ENCODE data around the gene GLYATL1.

GLYATL1 gene

GRCh38 chr11:58917159-58917783 is 22.0 kb upstream of the GLYATL1 start:
- TF ChIP-seq, protein P1, sequence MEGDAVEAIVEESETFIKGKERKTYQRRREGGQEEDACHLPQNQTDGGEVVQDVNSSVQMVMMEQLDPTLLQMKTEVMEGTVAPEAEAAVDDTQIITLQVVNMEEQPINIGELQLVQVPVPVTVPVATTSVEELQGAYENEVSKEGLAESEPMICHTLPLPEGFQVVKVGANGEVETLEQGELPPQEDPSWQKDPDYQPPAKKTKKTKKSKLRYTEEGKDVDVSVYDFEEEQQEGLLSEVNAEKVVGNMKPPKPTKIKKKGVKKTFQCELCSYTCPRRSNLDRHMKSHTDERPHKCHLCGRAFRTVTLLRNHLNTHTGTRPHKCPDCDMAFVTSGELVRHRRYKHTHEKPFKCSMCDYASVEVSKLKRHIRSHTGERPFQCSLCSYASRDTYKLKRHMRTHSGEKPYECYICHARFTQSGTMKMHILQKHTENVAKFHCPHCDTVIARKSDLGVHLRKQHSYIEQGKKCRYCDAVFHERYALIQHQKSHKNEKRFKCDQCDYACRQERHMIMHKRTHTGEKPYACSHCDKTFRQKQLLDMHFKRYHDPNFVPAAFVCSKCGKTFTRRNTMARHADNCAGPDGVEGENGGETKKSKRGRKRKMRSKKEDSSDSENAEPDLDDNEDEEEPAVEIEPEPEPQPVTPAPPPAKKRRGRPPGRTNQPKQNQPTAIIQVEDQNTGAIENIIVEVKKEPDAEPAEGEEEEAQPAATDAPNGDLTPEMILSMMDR (conservative IDR thresholded peaks at IDR 0.05; ENCODE audit: low read length) = no peak
- no peak for TF ChIP-seq EZH2phosphoT487 (IDR thresholded peaks at IDR 0.05; ENCODE audit: borderline replicate concordance)
- no peak overlapping the region for H3K4me3 ChIP-seq (ENCODE audit: low read length, poor library complexity, severe bottlenecking)
- H3K9me2 ChIP-seq (replicated peaks; ENCODE audit: low read depth, low read length) = no peaks in the 10 kb centered on the region
- peaks cover 1% of the 10 kb centered on the region for H3K4me1 ChIP-seq (ENCODE audit: insufficient read depth, low read length, poor library complexity, severe bottlenecking)
- no peaks in the 10 kb centered on the region for H4K20me1 ChIP-seq (ENCODE audit: insufficient read depth, low read length, poor library complexity, severe bottlenecking)
- no peak overlapping the region for H3K4me2 ChIP-seq (ENCODE audit: low read depth, low read length, poor library complexity, severe bottlenecking)
- H2AFZ ChIP-seq (ENCODE audit: low read length) = no peak overlapping the region
- no peaks in the 10 kb centered on the region for H3F3A ChIP-seq (ENCODE audit: low read depth)
- no peaks in the 10 kb centered on the region for H3K79me2 ChIP-seq (ENCODE audit: insufficient read depth, low read length)
- H3K9ac ChIP-seq (ENCODE audit: low read depth, low read length, poor library complexity, severe bottlenecking) = no peak overlapping the region
- peaks cover 10% of the 10 kb centered on the region; the same call in 1 of the 2 replicates for H3K9me3 ChIP-seq (ENCODE audit: insufficient read depth, low read depth, low read length)
- H3K36me3 ChIP-seq (ENCODE audit: insufficient read depth, low read length) = no peaks in the 10 kb centered on the region
- no peaks in the 10 kb centered on the region for H3K27me3 ChIP-seq (ENCODE audit: insufficient read depth, low read length, poor library complexity, severe bottlenecking)

DNA sequence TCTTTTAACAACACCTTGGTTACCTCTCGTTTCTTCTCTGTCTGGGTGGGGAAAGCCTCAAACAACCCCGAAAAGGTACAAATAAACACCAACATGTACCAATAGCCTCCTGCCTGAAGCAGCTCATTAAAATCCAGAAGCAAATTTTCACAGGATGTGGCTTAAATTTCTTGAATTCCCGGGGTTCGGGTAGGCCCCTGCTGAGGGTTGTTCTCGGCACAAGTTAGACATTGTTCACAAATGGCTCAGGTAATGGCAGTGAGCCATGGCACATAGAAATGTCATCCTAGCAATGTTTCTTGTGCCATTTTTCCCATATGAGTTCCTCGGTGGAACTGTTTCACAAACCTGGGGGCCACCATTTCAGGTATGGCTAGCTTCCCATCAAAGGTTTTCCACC is 19.7 kb upstream of the GLYATL1 start:
- Histone ChIP-seq H3F3A (ENCODE audit: low read depth) (no peaks in the 10 kb centered on the region), H4K20me1 (ENCODE audit: insufficient read depth, low read length, poor library complexity, severe bottlenecking) (no peaks in the 10 kb centered on the region), H3K4me1 (ENCODE audit: insufficient read depth, low read length, poor library complexity, severe bottlenecking) (peaks cover 3% of the 10 kb centered on the region), H3K4me2 (ENCODE audit: low read depth, low read length, poor library complexity, severe bottlenecking) (no peak overlapping the region), H2AFZ (ENCODE audit: low read length) (no peak overlapping the region; the same call in 1 of the 2 replicates), H3K36me3 (ENCODE audit: insufficient read depth, low read length) (no peaks in the 10 kb centered on the region), H3K9ac (ENCODE audit: low read depth, low read length, poor library complexity, severe bottlenecking) (no peak overlapping the region), H3K9me3 (ENCODE audit: insufficient read depth, low read depth, low read length) (peaks cover 10% of the 10 kb centered on the region; the same call in 1 of the 2 replicates), H3K27me3 (ENCODE audit: insufficient read depth, low read length, poor library complexity, severe bottlenecking) (no peaks in the 10 kb centered on the region), H3K79me2 (ENCODE audit: insufficient read depth, low read length) (no peaks in the 10 kb centered on the region), H3K9me2 (replicated peaks; ENCODE audit: low read depth, low read length) (no peaks in the 10 kb centered on the region), H3K4me3 (ENCODE audit: low read length, poor library complexity, severe bottlenecking) (no peak overlapping the region)
- no peak for TF ChIP-seq EZH2phosphoT487 (IDR thresholded peaks at IDR 0.05; ENCODE audit: borderline replicate concordance)
- TF ChIP-seq, protein P1 (conservative IDR thresholded peaks at IDR 0.05; ENCODE audit: low read length) = no peak

- no peak overlapping the region for H3K4me2 ChIP-seq (ENCODE audit: low read depth, low read length, poor library complexity, severe bottlenecking)
These were observed 19.3 kb upstream of the GLYATL1 start for GRCh38 chr11:58919980-58920379.

More at GRCh38 chr11:58919980-58920379, 19.3 kb upstream of the GLYATL1 start:
- Histone ChIP-seq H3K9me3 (ENCODE audit: insufficient read depth, low read depth, low read length) (peaks cover 10% of the 10 kb centered on the region; the same call in 1 of the 2 replicates), H3K36me3 (ENCODE audit: insufficient read depth, low read length) (no peaks in the 10 kb centered on the region), H3K9me2 (replicated peaks; ENCODE audit: low read depth, low read length) (no peaks in the 10 kb centered on the region), H3K27me3 (ENCODE audit: insufficient read depth, low read length, poor library complexity, severe bottlenecking) (no peaks in the 10 kb centered on the region), H2AFZ (ENCODE audit: low read length) (no peak overlapping the region; the same call in 1 of the 2 replicates), H3F3A (ENCODE audit: low read depth) (no peaks in the 10 kb centered on the region), H4K20me1 (ENCODE audit: insufficient read depth, low read length, poor library complexity, severe bottlenecking) (no peaks in the 10 kb centered on the region), H3K4me3 (ENCODE audit: low read length, poor library complexity, severe bottlenecking) (no peak overlapping the region), H3K9ac (ENCODE audit: low read depth, low read length, poor library complexity, severe bottlenecking) (no peak overlapping the region), H3K4me1 (ENCODE audit: insufficient read depth, low read length, poor library complexity, severe bottlenecking) (peaks cover 3% of the 10 kb centered on the region), H3K79me2 (ENCODE audit: insufficient read depth, low read length) (no peaks in the 10 kb centered on the region)
- TF ChIP-seq, protein P1 (conservative IDR thresholded peaks at IDR 0.05; ENCODE audit: low read length) = peak; percentile 27
- no peak for TF ChIP-seq EZH2phosphoT487 (IDR thresholded peaks at IDR 0.05; ENCODE audit: borderline replicate concordance)

Data from Loucy (cell line).